ENCODE measurements around the gene LRRC17.

DNA sequence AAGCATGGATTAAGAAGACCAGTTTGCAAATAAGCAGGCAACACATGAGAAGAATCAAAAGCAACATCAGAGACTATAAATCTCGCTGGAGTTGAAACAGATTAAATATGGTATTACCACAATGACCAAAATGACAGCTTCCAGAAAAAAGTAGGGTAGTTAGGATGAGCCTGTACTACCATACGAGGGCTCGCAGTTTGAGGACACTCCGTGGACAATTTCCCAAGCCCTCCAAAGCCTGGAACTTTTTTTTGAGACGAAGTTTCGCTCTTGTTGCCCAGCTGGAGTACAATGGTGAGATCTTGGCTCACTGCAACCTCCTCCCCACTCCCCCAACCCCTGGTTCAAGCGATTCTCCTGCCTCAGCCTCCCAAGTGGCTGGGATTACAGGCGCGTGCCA is 1.0 kb downstream of the LRRC17 start:
- TF ChIP-seq EZH2 (IDR thresholded peaks at IDR 0.05; ENCODE audit: insufficient read depth, poor library complexity, severe bottlenecking) (no peak), EZH2phosphoT487 (IDR thresholded peaks at IDR 0.05; ENCODE audit: insufficient read depth, low read depth) (no peak)

Data from GM23248 (cell line).